ENCODE measurements around the gene SPATA2L.
A peak's percentile ranks its signal among the peaks of the same experiment; 100 is the strongest.
"Not testable (repeated sequence)": the region's sequence is repeated elsewhere in the genome, so short reads cannot be mapped to it uniquely, and the experiment has no call there.

The SPATA2L gene

DNA sequence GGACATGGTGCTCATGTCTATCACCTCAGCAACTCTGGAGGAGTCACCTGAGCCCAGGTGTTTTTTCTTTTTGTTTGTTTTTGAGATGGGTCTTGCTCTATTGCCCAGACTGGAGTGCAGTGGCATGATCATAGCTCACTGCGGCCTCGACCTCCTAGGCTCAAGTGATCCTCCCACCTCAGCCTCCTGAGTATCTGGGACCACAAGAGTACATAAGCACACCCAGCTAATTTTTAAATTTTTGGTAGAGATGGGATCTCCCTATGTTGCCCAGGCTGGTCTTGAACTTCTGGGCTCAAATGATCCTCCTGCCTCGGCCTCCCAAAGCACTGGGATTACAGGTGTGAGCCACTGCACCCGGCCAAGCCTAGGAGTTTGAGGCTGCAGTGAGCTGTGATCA, 11.9 kb downstream of the SPATA2L start:
- DNase-seq (ENCODE audit: low read depth) = not testable (repeated sequence)

DNA sequence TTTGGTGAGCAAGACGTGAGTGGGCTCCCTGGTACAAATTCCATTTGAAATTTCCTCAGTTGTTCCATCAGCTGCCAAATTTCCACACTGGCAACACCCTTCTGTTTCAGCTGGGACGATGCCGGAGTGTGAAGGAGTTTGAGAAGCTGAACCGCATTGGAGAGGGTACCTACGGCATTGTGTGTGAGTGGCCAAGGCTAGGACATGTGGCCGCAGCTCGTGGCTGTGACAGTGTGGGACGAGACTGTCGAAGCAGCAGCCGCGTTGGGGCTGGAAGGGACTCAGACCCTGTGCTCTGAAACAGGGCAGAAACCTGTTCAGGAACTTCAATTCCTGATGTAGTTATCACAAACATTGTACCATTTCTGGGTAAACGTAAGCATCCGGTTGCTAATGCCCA, 12.4 kb downstream of the SPATA2L start:
- DNase-seq (ENCODE audit: low read depth) = no peak

DNA sequence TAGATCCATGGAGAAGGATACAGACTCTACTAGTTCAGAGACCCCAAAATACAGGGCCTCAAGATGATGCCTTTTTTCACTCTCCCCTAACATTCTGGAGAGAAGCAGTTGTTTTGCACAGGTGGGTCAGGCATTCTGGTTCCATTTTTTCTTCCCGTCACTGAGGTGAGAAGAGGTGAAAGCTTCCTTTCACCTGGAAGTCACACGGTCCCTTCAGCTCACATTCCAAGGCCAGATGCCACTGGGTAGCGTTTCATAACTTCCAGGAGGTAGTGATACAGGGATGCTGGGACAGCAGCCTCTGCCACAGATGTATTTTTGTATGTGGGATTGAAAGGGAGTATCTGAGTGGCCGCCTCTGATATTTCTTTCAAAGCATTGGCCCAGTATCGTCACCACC, 13.1 kb downstream of the SPATA2L start:
- no peak for DNase-seq (ENCODE audit: low read depth)

DNA sequence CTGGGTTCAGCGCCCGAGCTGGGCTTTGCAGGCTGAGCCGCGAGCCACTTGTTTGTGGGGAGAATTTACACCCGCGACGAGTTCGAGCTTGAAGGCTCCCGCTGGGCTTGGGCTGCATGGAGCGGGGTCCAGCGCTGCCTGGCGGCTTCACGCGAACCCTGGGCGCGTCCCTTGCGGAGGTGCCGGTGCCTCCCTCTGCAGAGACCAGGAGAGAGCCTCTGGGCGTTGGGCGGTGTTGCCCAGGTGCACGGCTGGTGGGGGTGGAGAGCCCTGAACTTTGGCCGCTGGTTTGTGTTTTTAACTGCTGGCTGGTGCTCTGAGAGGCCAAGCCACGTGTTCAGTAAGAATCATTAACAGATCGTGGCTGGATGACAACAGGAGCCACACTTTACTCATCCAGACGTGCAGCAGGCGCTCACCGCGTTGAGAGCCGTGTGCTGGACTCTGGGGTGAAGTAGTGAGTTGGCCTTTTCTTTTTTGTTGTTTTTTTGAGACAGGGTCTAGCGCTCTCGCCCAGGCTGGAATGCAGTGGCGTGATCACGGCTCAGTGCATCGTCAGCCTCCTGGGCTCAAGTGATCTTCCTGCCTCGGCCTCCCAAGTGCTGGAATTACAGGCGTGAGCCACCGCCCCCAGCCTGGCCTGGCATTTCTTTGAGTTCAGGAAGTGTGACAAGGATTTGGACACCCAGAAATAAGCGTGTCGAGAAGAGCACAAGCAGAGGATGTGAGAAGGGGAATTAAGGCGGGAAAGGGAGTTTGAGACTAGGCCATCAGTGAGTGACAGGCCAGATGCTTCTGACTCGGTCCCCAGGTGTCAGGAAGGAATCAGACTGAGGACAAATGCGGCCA, 14.2 kb downstream of the SPATA2L start:
- DNase-seq (ENCODE audit: low read depth) = no peak

DNA sequence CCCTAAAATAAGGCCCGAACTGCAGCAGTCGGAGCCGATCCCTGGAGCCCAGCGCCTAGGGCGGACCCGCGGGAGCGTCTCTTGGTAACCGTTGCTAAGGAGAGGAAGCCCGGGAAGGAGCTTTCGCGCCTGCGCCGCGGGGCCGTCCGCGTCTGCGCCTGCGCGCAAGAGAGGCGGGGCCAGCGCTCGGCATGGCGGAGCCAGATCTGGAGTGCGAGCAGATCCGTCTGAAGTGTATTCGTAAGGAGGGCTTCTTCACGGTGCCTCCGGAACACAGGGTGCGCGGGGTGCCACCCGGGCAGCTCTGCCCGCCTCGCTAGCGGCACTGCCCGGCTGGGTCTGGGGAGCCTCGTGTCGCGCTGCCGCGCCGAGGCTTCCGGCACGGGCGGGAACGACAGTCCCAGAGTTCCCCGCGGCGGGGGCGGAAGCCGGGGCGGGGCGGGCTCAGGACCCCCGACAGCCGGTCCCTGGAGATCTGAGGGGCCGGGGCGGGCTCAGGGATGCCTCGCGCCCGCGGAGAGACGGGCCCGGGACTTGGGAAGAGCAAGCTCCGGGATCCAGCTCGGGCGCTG, 14.9 kb downstream of the SPATA2L start, which contains the start of gene CDK10:
TSS of gene CDK10 (plus strand) at position 170 of the 572 bp plus-strand sequence. CDS start at position 192, 22 bp downstream.
- peak; percentile 95 for DNase-seq (ENCODE audit: low read depth)

DNA sequence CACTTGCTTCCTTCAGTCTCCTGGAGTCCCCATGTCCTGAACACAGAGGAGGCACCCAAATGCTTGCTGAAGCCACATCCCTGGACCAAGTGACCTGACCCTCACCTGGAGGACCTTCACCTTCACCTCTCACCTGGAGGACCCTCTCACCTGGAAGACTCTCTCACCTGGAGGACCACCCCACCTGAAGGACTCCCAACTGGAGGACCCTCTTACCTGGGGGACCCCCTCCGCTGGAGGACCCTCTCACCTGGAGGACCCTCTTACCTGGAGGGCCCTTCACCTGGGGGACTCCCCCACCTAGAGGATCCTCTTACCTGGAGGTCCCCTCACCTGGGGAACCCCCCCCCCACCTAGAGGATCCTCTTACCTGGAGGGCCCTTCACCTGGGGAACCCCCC, 15.6 kb downstream of the SPATA2L start:
- no peak for DNase-seq (ENCODE audit: low read depth)

DNA sequence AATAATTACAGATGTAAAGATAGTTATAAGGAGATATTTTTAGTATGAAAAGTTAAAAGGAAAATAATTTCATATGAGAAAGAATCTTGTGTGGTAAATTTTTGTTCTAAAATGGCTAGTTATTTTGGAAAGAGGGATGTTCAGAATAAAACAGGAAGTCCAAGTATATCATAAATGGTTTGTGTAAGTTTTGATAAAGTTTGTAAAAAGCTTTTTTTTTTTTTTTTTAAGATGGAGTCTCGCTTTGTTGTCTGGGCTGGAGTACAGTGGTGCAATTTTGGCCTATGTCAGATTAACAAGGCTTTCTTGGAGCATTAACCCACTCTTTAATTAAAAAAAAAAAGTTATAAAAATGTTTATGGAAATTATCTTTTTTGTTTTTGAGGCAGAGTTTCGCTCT, 23.2 kb downstream of the SPATA2L start:
- DNase-seq (ENCODE audit: low read depth) = no peak

DNA sequence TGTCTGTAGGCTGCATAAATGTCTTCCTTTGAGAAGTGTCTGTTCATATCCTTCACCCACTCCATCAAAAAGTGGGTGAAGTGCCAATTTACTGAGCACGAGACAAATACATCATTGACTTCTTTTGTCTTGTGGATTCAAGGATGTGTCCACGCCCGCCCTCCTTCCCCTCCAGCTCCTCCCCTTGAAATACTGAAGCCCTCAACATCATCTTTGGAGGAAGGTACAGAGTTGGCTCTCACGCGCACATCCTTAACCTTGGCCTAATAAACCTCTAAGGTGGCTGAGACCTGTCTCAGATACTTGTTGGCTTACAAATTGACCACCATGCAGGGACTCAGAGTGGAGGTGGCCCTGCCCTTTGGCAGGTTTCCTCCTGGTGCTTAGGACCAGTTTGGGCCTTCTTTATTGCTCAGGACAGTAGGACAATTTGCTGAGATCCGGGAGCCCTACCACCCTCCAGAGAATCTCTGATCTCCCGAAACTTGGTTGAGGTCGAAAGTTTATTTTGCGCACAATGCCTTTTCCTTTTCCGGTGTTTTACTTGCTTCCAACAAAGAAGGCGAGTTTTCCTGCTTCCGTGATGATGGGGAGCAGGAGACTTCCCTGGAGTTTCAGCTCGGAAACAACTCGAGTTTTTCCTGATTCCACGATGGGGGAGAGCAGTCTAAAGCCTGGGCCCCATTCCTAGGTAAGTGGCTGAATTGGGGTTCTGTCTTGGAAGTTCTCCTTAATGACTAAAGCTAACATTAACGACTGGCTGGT, 29.1 kb downstream of the SPATA2L start:
- DNase-seq (ENCODE audit: low read depth) = no peak

DNA sequence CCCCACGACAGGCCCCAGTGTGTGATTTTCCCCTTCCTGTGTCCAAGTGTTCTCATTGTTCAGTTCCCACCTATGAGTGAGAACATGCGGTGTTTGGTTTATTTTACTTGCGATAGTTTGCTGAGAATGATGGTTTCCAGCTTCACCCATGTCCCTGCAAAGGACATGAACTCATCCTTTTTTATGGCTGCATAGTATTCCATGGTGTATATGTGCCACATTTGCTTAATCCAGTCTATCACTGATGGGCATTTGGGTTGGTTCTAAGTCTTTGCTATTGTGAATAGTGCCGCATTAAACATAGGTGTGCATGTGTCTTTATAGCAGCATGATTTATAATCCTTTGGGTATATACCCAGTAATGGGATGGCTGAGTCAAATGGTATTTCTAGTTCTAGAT, 29.9 kb downstream of the SPATA2L start:
- not testable (repeated sequence) for DNase-seq (ENCODE audit: low read depth)

DNA sequence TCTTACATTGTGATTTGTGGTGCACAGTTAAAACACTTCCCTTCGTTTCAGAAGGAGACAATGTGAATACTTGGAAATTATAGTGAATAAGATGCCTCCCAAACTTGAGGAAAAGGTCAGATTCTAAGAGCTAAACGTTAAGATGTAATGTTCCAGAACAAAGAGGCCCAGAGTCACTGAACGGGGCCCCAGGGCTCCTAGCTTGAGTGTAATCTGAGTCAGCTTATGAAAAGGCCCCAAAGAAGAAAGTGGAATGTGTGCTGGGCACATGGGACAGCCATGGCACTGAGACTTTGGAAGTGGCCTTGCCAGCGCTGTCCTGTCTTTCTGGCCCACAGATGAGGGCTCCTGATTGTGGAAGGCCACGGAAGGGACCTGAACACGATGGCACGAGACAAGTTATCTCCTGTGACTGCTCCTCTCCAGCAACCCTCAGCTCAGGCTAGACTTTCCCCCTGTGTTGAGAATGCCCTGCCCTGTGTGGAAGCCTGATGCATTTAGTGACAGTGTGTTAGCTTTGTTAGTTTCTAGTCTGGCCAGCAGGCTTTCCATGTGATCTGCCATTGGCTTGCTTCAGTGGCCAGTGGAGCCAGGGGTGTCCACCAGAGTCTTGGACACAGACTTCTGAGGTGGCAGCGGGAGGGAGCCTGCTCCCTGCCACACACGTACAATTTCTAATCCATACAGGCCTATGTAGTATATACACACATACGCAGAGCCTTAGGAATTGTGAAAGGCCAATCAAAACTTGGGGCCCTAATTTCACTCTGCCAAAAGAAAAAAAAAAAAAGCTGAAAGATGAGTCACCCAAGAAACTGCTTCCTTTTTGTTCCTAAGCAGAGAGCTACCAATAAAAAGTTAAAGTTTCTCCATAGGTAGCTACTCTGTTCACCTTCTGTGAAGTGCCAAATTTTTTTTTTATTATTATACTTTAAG, 30.7 kb downstream of the SPATA2L start:
- DNase-seq (ENCODE audit: low read depth) = no peak

DNA sequence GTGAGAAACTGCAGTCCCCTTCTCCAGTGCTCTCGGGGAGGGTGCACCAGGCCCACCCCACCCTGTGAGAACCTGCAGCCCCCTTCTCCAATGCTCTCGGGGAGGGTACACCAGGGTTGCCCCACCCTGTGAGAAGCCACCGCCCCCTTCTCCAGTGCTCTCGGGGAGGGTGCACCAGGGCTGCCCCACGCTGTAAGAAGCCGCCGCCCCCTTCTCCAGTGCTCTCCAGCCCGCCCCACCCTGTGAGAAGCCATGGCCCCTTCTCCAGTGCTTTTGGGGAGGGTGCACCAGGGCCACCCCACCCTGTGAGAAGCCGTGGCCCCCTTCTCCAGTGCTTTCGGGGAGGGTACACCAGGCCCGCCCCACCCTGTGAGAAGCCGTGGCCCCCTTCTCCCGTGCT, 31.8 kb downstream of the SPATA2L start:
- no peak for DNase-seq (ENCODE audit: low read depth)

DNA sequence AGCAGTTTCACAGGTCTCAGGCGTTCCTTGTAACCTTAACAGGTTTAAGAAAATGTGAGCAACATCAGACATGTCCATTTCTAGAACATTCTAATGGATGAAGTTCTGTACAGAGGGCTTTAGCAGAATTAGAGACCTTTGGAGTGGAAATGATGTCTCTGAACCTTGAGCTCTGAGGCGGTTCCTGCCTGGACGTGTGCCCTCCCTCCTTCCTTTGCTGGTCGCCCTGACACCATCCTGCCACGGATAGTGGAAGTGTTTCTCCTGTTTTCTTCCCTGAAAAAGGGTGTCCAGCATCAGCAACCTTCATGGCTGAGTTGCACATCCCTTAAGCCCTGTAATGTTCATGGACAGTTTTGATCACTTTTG, 32.7 kb downstream of the SPATA2L start:
- no peak for DNase-seq (ENCODE audit: low read depth)

DNA sequence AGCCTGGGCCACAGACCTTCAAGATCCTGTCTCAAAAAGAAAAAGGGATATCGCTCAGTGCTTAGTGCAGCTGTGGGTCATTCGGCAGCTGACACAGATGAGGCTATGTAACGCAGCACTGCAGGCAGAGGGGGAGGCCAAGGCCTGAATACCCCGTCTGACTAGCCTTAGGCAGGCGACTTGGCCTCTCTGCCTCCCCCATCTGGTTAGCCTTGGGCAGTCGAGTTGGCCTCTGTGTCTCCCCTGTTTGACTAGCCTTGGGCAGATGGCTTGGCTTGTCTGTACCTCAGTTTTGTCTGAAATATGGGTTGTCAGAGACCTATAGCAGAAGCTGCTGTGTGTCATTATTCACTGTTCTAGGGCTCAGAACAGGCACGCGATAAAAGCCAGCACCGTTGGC, 33.9 kb downstream of the SPATA2L start:
- no peak for DNase-seq (ENCODE audit: low read depth)

DNA sequence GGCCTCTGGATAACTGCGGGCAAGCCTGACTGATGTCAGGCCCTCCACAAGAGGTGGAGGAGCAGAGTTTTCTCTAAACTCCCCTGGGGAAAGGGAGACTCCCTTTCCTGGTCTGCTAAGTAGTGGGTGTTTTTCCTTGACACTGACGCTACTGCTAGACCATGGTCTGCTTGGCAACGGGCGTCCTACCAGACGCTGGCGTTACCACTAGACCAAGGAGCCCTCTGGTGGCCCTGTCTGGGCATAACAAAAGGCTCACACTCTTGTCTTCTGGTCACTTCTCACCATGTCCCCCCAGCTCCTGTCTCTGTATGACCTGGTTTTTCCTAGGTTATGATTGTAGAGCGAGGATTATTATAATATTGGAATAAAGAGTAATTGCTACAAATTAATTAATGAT, 34.5 kb downstream of the SPATA2L start:
- not testable (repeated sequence) for DNase-seq (ENCODE audit: low read depth)

DNA sequence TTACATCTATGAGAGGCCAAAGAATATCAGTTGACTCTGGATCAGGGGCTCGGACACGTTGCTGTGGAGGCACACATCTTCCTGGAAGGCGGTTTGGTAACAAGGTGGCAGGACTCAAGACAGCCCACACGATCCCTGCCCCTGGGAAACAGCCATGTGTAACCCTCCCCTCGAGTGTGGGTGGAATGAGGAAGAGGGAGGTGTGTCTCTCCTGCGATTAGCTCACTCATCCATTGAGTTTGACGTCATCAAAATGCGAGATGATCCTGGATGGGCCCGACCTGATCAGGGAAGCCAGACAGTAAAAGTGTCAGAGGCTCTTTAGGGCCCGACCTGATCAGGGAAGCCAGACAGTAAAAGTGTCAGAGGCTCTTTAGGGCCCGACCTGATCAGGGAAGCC, 37.3 kb downstream of the SPATA2L start:
- not testable (repeated sequence) for DNase-seq (ENCODE audit: low read depth)

DNA sequence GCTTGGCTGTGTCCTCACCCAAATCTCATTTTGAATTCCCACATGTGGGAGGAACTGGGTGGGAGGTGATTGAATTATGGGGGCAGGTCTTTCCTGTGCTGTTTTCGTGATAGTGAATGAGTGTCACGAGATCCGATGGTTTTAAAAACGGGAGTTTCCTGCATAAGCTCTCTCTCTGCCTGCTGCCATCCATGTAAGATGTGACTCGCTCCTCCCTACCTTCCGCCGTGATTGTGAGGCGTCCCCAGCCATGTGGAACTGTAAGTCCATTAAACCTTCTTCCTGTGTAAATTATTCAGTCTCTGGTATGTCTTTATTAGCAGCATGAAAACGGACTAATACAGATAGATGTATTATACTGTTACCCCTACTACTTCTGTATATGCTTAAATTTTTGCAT, 40.3 kb downstream of the SPATA2L start:
- DNase-seq (ENCODE audit: low read depth) = no peak

DNA sequence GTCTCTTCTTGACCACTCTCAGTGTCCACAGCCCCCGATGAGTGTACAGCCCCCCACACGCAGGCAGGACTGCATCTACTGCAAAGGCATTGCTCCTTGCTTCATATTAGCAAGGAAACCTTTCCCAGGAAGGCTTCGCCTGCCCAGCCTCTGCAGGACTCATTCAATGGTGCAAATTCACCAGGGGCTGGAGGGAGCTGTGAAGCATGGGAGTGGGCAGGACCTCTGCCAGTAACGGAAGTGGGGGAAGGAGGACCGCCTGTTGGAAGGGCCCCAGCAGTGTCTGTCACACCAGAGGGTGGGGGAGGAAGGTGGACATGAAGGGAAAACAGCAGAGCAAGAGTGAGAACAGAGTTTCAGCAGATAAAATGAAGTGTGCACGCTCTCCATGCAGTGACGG, 41.4 kb downstream of the SPATA2L start:
- DNase-seq (ENCODE audit: low read depth) = no peak

DNA sequence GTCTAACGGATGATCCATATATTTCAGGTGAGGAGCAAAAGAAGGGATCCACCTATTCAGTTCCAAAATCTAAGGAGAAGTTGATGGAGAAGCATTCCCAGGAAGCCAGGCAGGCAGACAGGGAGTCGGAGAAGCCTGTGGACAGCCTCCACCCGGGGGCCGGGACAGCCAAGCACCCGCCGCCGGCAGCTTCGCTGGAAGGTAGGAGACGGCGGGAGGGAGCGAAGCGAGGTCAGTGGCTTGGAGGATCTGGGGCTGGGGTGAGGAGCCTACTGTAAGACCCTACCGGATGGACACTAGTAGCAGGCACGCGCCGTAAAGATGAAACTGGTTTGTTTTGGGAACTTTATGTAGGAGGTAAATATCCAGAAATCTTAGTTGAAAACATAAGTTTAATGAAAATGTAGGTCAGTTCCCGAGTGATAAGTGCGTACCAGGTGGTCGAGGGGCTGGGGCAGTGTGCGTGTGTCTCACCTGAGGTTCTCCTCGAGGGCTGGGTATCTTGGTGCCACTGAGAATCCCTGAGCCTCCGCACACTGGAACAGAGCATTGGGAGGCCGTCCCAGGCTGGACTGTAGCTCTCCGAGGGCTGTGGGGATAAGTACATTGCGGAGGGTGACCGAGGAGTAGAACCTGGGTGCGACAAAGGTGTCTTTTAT, 43.2 kb downstream of the SPATA2L start:
- DNase-seq (ENCODE audit: low read depth) = no peak

DNA sequence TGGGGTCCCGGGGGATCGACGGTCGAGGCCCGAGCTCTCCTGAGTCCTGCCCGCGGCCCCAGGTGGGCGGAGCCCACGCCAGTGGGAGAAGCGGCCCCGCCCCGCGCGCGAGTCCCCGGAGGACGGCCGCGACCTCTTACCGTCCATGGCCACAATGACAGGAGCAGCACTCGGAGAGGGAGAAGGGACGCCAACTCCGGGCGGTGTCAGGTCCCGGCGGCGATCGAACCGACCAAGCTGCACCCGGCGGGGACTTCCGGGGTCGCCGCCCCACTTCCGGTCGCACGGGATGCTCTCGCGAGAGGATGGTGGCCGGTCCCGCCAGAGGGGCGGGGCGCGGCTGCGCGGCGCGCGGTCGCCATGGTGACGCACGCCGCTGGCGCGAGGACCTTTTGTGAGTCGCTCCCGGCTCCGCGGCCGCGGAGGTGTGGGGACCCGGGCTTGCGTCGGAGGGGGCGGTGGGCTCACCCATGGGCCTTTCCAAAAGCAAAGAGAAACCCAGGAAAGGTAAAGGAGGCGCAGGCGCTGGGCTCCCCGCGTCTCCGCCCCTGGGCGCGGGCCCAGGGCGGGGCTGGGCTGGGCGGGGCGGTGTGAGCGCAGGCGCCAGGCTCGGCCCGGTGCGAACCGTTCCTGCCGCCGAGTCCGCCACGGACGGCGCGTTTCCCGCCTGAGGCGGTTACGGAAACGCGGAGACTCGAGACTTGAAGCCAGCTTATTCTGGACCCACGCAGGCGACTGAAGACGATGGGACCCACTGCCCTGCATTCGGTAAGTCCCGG, 43.9 kb downstream of the SPATA2L start, which contains the start of the genes CHMP1A and SPATA33:
TSS of gene CHMP1A (minus strand) at position 267 of the 779 bp plus-strand sequence. CDS start at position 147, 120 bp downstream.
TSS of gene SPATA33 (plus strand) at position 395 of the 779 bp plus-strand sequence. CDS start at position 471, 76 bp downstream.
- peak; percentile 85 for DNase-seq (ENCODE audit: low read depth)

DNA sequence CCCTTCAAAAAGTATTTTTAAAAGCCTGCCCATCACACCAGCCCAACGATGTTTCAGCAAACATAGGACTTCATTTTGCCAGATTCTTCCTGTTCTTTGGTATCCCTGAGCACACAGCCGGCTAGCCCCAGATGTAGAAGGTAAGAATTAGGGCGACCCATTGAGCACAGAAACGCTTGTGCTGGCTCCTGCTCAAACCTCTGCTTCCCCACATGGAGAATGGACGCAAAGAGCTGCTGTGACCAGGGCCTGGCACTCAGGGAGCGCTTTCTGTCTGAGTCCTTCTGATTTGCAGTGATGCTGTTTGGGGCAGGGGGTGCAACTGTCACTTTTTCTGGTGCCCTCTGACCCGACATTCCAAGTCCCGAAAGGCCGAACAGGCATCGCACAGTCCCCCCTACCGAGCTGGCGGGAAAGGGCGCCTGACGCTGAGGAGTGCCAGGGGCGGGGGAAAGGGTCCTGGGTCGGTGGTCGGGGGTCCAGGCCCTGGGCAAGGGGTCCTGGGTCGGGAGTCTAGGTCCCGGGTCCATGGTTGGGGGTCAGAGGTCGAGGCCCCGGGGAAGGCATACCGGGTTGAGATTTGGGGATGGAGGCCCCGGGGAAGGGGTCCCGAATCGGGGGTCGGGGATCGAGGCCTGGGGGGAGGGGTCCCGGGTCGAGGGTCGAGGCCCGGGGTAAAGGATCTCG, 44.9 kb downstream of the SPATA2L start:
- no peak for DNase-seq (ENCODE audit: low read depth)

All from stimulated activated CD8-positive, alpha-beta memory T cell treated with anti-CD3 and anti-CD28 coated beads, Interleukin-15, amount 100 ng/mL, for 24 hours (primary cell).